A549 (cell line): ENCODE data around the gene COLEC12. TPM values are rescaled to one million over a fixed set of nuclear protein-coding genes. Genes with fewer than 3 reads are reported as not detected.

Experiments
- ATAC-seq, 2 experiments: fragments of 200-7000 bp in 1 of 2; fragments of >200 bp in 1 of 2; cut with Nextera tagmentation in 1 of 2; cut with Tn5 transposase in 1 of 2; 3 replicates each; pipeline versions ENCODE4 v1.8.0 to v1.9.1; 2018 to 2020; ENCODE audit warnings: mild to moderate bottlenecking in 1 of 2, moderate library complexity in 1 of 2
- CTCF ChIA-PET: fragments of 300-600 bp; sonication (Branson Sonifier 250); formaldehyde crosslinking; extraction: SDS; loops from one replicate; lab custom pipeline; 2021; ENCODE audit warnings: antibody characterized with exemption, inconsistent platforms; lab: Yijun Ruan, JAX
- POLR2A ChIA-PET: fragments of 350-600 bp; formaldehyde crosslinking; extraction: SDS; loops from one replicate; lab custom pipeline; 2021; ENCODE audit warnings: antibody characterized with exemption, inconsistent platforms; lab: Yijun Ruan, JAX
- DNase-seq, 2 experiments: peaks; one replicate each; pipeline versions ENCODE4 v3.0.0 to v3.0.0-alpha.2; 2011 to 2016; ENCODE audit warnings: low read depth in 1 of 2, low spot score in 1 of 2
- FAIRE-seq: peaks from 2 replicates; lab custom pipeline; 2011; peaks lifted over from hg19 to GRCh38; lab: Jason Lieb, UNC
- H3K27ac ChIP-seq, 2 experiments: fragments of >200 bp; sonication (Bioruptor Twin); formaldehyde crosslinking; 3 replicates each; pipeline ENCODE4 v1.5.1; 2016 to 2017
- H3K4me1 ChIP-seq: fragments of >200 bp; sonication (Bioruptor Twin); formaldehyde crosslinking; 3 replicates; pipeline ENCODE4 v1.6.1; 2016
- H3K4me2 ChIP-seq: fragments of >200 bp; sonication (Bioruptor Twin); formaldehyde crosslinking; 3 replicates; pipeline ENCODE4 v1.6.1; 2016
- H3K4me3 ChIP-seq: fragments of >200 bp; sonication (Bioruptor Twin); formaldehyde crosslinking; 3 replicates; pipeline ENCODE4 v1.5.1; 2016
- H3K9me3 ChIP-seq: fragments of >200 bp; sonication (Bioruptor Twin); formaldehyde crosslinking; 3 replicates; pipeline ENCODE4 v1.6.1; 2016
- ATOH8 ChIP-seq: fragments of 250-450 bp; sonication (Bioruptor Pico); IDR thresholded peaks from 2 replicates; pipeline ENCODE4 v1.5.0; 2020; ENCODE audit warnings: low read depth, mild to moderate bottlenecking, moderate library complexity
- CBX8 ChIP-seq: fragments of 200-600 bp; sonication (generic); IDR thresholded peaks from 2 replicates; pipeline ENCODE4 v1.6.1; 2016
- CEBPB ChIP-seq, 2 experiments: fragments of >200 bp in 1 of 2; sonication (Bioruptor Twin) in 1 of 2; formaldehyde crosslinking in 1 of 2; IDR thresholded peaks; 2 replicates each; pipeline ENCODE4 v1.6.1; 2012 to 2016
- CHD2 ChIP-seq: fragments of 150-350 bp; IDR thresholded peaks from 2 replicates; pipeline ENCODE4 v1.6.1; 2014; ENCODE audit warnings: low read length; ENCODE audit not compliant: partially characterized antibody
- CHD4 ChIP-seq: fragments of 200-600 bp; sonication (generic); IDR thresholded peaks from 2 replicates; pipeline ENCODE4 v1.6.1; 2016; ENCODE audit warnings: antibody characterized with exemption, mild to moderate bottlenecking, borderline replicate concordance
- EHMT2 ChIP-seq: fragments of 200-600 bp; sonication (generic); IDR thresholded peaks from 2 replicates; pipeline ENCODE4 v1.6.1; 2016; ENCODE audit warnings: antibody characterized with exemption, low read depth, mild to moderate bottlenecking, moderate library complexity
- GATA3 ChIP-seq: IDR thresholded peaks from 2 replicates; pipeline ENCODE4 v1.6.1; 2012; ENCODE audit warnings: borderline replicate concordance
- HMGXB4 ChIP-seq: fragments of 250-450 bp; sonication (Bioruptor Pico); IDR thresholded peaks from 2 replicates; pipeline ENCODE4 v1.5.0; 2021; ENCODE audit warnings: mild to moderate bottlenecking, moderate library complexity, borderline replicate concordance
- JUNB ChIP-seq: fragments of >200 bp; sonication (Bioruptor Twin); formaldehyde crosslinking; IDR thresholded peaks from 2 replicates; pipeline ENCODE4 v1.6.1; 2016
- MAX ChIP-seq: IDR thresholded peaks from 2 replicates; pipeline ENCODE4 v1.6.1; 2012
- MYC ChIP-seq: IDR thresholded peaks from 2 replicates; pipeline ENCODE4 v1.6.1; 2012; ENCODE audit warnings: mild to moderate bottlenecking, inconsistent platforms, low read length, improper control_type of control experiment, borderline replicate concordance
- NFE2L2 ChIP-seq: fragments of 150-350 bp; conservative IDR thresholded peaks from 2 replicates; pipeline ENCODE4 v1.6.1; 2014; ENCODE audit warnings: low read length
- NR3C1 ChIP-seq: fragments of >200 bp; sonication (Bioruptor Twin); formaldehyde crosslinking; IDR thresholded peaks from 3 replicates; pipeline ENCODE4 v1.6.1; 2017
- RCOR1 ChIP-seq: fragments of 150-350 bp; IDR thresholded peaks from 2 replicates; pipeline ENCODE4 v1.6.1; 2014; ENCODE audit warnings: antibody characterized with exemption, low read length, low read depth
- REST ChIP-seq: fragments of 200-600 bp; sonication (generic); IDR thresholded peaks from 2 replicates; pipeline ENCODE4 v1.6.1; 2016; ENCODE audit warnings: antibody characterized with exemption, mild to moderate bottlenecking, moderate library complexity
- TFCP2L1 ChIP-seq: fragments of 250-450 bp; sonication (Bioruptor Pico); IDR thresholded peaks from 2 replicates; pipeline ENCODE4 v1.5.0; 2021; ENCODE audit warnings: mild to moderate bottlenecking
- WGBS: methylation state at CpG from one replicate; pipeline ENCODE4 v1.1.6; 2017; ENCODE audit errors: missing lambda C conversion rate; 5-methylcytosine and 5-hydroxymethylcytosine counted together
- polyA plus RNA-seq, 4 experiments: library from polyadenylated mRNA; depleted of rRNA in 3 of 4; stranded (reverse); fragments of >200 nt; fragmentation: RNase III in 1 of 4; extraction: RNeasy Plus Mini Kit Qiagen cat#74134 plus additional on column Dnase treatment in 1 of 4; gene quantifications; 2 replicates in 3 of 4; 3 replicates in 1 of 4; pipeline ENCODE4 v1.2.3, GENCODE V29; 2011 to 2017

The COLEC12 gene
- polyA plus RNA-seq, 2 of the 4 experiments (the other 2 are of a cell fraction): 0.01 TPM; not detected in 1

GRCh38 chr18:365651-366050, 134.8 kb downstream of the COLEC12 start:
- Histone ChIP-seq H3K4me3 (no peak overlapping the region), H3K27ac (no peak overlapping the region)
- CTCF ChIA-PET: no interaction called here
- no peak for DNase-seq
- TF ChIP-seq NR3C1 (no peak), GATA3 (no peak), ATOH8 (CRISPR knock-in tag) (no peak), CHD4 (no peak), HMGXB4 (CRISPR knock-in tag) (no peak), CEBPB (IDR thresholded peaks at IDR 0.05) (no peak), RCOR1 (no peak), CBX8 (no peak), TFCP2L1 (no peak), MYC (no peak), EHMT2 (no peak), CHD2 (no peak), NFE2L2 (no peak), MAX (no peak), JUNB (no peak)
- TF ChIP-seq, all 56 proteins: peak for 0
- H3K4me2 ChIP-seq: no peak overlapping the region
- WGBS: 64% methylated on average over 6 of the region's 6 CpGs
- H3K4me1 ChIP-seq: no peaks in the 10 kb centered on the region
- POLR2A ChIA-PET: no interaction called here
- H3K9me3 ChIP-seq: no peaks in the 10 kb centered on the region
- no peak for ATAC-seq
- FAIRE-seq: no peak

GRCh38 chr18:364256-364826, 136.2 kb downstream of the COLEC12 start:
- ChIA-PET POLR2A (no interaction called here), CTCF (interaction anchor here (0.7 kb wide), 1 partner anchor 47 kb away, joined by 3 read pairs; no protein-coding TSS in a partner anchor)
- H3K4me3 ChIP-seq: no peak overlapping the region
- no peaks in the 10 kb centered on the region for H3K9me3 ChIP-seq
- DNase-seq (no peak), ATAC-seq (no peak), FAIRE-seq (no peak)
- H3K4me2 ChIP-seq: no peak overlapping the region
- 48% methylated on average over 2 of the region's 2 CpGs for WGBS
- no peak for TF ChIP-seq EHMT2
- no peak for TF ChIP-seq REST
- no peaks in the 10 kb centered on the region for H3K4me1 ChIP-seq
- H3K27ac ChIP-seq: no peak overlapping the region
